ENCODE data around the gene ELK3.
"Not testable (repeated sequence)": the region's sequence is repeated elsewhere in the genome, so short reads cannot be mapped to it uniquely, and the experiment has no call there.

Gene ELK3

DNA sequence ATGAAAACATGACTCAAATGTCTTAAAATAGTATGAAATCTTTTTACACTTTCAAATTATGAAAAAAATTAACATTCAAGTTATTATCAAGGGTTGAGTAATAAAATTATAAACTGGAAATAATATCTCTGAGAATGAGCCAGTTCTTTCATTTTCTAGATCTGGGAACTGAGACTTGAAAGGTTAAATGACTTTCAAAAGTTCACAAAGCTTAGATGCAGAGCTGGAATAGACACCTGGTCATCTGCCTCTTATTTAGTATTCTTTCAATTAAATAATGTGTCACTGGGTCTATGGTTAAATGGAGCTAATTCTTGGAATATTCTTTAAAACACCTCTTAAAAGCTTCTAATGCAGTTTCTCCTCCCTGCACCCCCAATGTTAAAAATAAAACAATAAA lies 119.4 kb downstream of the ELK3 start:
- Histone ChIP-seq H3K36me3 (ENCODE audit: control insufficient read depth in 5 of 5, insufficient read depth in 5 of 5, low read length in 5 of 5) (peaks cover 0 to 6% (median 4%) of the 10 kb centered on the region in 5 donors), H3K9me3 (ENCODE audit: control insufficient read depth in 5 of 5, low read length in 5 of 5) (no peaks in the 10 kb centered on the region), H3K27me3 (ENCODE audit: control insufficient read depth in 5 of 5, insufficient read depth in 4 of 5, low read length in 5 of 5) (no peaks in the 10 kb centered on the region), H3K9ac (ENCODE audit: low read length in 5 of 5) (no peak overlapping the region), H3K4me1 (ENCODE audit: control insufficient read depth in 5 of 5, insufficient read depth in 5 of 5, low read length in 5 of 5) (no peaks in the 10 kb centered on the region), H3K4me3 (ENCODE audit: low read depth in 1 of 5, low read length in 5 of 5) (no peak overlapping the region), H3K27ac (ENCODE audit: low read depth, low read length) (no peak overlapping the region)

- Histone ChIP-seq H3K36me3 (ENCODE audit: control insufficient read depth in 5 of 5, insufficient read depth in 5 of 5, low read length in 5 of 5) (peaks cover 0 to 6% (median 3%) of the 10 kb centered on the region in 5 donors), H3K4me1 (ENCODE audit: control insufficient read depth in 5 of 5, insufficient read depth in 5 of 5, low read length in 5 of 5) (no peaks in the 10 kb centered on the region), H3K27ac (ENCODE audit: low read depth, low read length) (no peak overlapping the region), H3K9me3 (ENCODE audit: control insufficient read depth in 5 of 5, low read length in 5 of 5) (no peaks in the 10 kb centered on the region), H3K9ac (ENCODE audit: low read length in 5 of 5) (no peak overlapping the region), H3K4me3 (ENCODE audit: low read depth in 1 of 5, low read length in 5 of 5) (no peak overlapping the region), H3K27me3 (ENCODE audit: control insufficient read depth in 5 of 5, insufficient read depth in 4 of 5, low read length in 5 of 5) (no peaks in the 10 kb centered on the region)
Measured at GRCh38 chr12:96314723-96315122, 120.5 kb downstream of the ELK3 start.

- H3K9me3 ChIP-seq (ENCODE audit: control insufficient read depth in 5 of 5, low read length in 5 of 5); H3K4me3 ChIP-seq (ENCODE audit: low read depth in 1 of 5, low read length in 5 of 5); H3K4me1 ChIP-seq (ENCODE audit: control insufficient read depth in 5 of 5, insufficient read depth in 5 of 5, low read length in 5 of 5); H3K27ac ChIP-seq (ENCODE audit: low read depth, low read length); H3K36me3 ChIP-seq (ENCODE audit: control insufficient read depth in 5 of 5, insufficient read depth in 5 of 5, low read length in 5 of 5); H3K9ac ChIP-seq (ENCODE audit: low read length in 5 of 5); H3K27me3 ChIP-seq (ENCODE audit: control insufficient read depth in 5 of 5, insufficient read depth in 4 of 5, low read length in 5 of 5): not testable (repeated sequence)
Measured at GRCh38 chr12:96315741-96316481, 121.7 kb downstream of the ELK3 start.

DNA sequence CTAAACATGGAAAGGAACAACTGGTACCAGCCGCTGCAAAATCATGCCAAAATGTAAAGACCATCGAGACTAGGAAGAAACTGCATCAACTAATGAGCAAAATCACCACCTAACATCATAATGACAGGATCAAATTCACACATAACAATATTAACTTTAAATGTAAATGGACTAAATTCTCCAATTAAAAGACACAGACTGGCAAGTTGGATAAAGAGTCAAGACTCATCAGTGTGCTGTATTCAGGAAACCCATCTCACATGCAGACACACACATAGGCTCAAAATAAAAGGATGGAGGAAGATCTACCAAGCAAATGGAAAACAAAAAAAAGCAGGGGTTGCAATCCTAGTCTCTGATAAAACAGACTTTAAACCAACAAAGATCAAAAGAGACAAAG lies 123.6 kb downstream of the ELK3 start:
- H3K9me3 ChIP-seq (ENCODE audit: control insufficient read depth in 5 of 5, low read length in 5 of 5); H3K36me3 ChIP-seq (ENCODE audit: control insufficient read depth in 5 of 5, insufficient read depth in 5 of 5, low read length in 5 of 5); H3K9ac ChIP-seq (ENCODE audit: low read length in 5 of 5); H3K4me1 ChIP-seq (ENCODE audit: control insufficient read depth in 5 of 5, insufficient read depth in 5 of 5, low read length in 5 of 5); H3K27ac ChIP-seq (ENCODE audit: low read depth, low read length); H3K4me3 ChIP-seq (ENCODE audit: low read depth in 1 of 5, low read length in 5 of 5); H3K27me3 ChIP-seq (ENCODE audit: control insufficient read depth in 5 of 5, insufficient read depth in 4 of 5, low read length in 5 of 5): not testable (repeated sequence)

Data from subcutaneous abdominal adipose tissue (tissue), 5 donors.